GM18858 (cell line): Measurements from ENCODE around the gene NPW.

ENCODE experiments used
- ATAC-seq: cut with Tn5 transposase; IDR thresholded peaks from one replicate; pipeline ENCODE4 v1.9.1; 2021; ENCODE audit not compliant: unreplicated experiment

NPW gene

DNA sequence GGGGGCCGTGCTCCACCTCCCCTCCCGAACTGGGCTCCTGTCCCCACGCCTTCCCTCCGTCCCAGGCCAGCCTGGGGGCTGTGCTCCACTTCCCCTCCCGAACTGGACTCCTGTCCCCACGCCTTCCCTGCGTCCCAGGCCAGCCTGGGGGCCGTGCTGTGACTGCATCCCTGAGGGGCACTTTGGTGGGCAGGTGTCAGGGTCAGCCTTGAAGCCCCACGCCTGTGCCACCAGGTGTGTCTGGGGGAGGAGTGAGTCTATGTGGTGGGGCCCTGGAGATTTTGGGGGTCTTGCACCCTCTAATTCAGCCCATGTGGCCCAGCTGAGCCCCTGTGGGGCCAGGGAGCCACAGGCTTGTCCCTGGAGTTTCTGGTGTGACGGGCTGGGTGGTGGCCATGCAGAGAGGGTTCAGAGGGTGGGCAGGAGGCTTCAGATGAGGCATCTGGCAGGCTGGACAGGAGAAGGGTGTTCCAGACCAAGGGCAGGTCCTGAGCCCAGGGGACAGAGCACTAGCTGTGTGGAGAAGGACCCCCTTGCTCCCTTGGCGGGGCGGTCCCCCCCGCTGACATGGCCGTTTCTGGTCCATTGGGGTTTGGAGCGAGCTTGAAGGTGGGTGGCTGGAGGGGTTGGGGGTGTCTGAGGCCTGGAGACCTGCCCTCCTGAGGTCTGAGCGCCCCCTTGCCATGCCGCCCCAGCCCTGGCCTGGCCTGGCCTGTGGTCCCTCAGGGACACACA is 15.3 kb downstream of the NPW start:
- no peak for ATAC-seq

DNA sequence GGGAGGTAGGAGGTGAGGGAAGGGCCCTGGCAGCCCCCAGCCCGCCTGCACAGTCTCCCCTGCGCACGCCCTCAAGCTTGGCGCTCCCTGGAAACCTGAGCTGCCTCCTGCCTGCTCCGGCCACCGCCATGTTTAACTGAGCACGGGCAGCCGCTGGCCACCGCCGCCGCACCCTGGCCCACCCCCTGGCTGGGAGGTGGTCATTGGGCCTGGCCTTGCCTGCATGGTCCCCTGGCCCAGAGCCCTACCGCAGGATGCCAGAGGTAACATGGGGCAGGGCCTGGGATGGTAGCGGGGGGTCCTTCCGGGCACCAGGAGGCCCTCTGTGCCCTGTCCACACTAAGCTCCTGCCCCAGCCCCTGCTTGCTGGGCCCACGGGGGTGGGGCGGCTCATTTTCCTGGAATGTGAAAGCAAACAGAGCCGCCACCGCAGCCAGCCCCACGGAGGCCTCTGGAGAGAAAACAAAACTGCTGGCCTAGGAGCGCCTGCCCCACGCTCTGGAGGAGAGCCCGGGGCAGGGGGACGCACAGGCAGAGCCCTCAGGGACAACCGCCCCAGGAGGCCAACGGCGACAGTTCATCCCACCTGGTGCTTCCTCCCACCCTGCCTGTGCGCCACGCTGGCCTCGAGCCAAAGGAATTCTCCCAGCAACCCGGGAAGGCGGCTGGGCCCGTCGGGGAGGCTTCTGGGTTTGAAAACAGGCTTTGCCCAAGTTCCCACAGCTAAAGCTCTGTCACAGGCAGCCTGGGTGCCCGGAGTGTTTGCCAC is 16.0 kb downstream of the NPW start:
- ATAC-seq: no peak

DNA sequence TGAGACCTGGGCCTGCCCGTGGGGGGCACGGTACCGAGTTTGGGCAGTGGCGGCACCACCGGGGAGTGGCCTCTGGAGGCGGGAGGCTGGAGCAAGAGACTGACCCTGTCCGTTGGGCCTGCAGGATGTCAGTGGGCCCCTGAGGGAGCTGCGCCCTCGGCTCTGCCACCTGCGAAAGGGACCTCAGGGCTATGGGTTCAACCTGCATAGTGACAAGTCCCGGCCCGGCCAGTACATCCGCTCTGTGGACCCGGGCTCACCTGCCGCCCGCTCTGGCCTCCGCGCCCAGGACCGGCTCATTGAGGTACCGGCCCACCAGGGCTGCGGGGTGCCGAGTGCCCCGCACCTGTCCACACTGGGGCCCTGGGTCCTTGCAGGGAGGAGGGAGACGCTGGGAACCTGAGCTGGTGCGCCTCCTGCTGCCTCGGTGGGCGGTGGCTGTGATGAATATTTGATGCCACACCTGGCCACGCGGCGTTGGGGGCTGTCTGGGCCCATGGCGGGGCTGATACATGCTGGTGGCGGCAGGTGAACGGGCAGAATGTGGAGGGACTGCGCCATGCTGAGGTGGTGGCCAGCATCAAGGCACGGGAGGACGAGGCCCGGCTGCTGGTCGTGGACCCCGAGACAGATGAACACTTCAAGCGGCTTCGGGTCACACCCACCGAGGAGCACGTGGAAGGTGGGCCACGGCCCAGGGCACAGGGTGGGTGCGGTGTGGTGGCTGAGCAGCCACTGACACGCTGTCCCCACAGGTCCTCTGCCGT is 16.8 kb downstream of the NPW start:
- no peak for ATAC-seq

DNA sequence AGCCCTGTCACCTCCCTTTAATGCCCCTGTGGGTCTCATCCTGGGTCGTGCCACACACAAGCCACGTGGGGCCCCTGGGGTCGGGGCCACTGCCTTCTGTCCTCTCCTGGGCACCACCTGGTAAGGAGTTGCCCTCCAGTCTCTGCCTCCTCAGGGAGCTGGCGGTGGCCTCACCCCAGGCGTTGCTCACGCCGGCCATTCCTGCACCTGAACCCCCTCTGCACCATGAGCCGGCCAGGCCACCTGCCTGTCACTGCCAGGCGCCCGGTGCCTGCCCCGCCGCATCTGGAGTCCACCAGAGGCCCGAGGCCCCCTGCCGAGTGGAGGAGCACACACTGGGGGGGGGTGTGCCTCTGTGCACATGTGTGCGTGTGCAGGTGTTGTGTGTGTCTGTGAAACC is 17.5 kb downstream of the NPW start:
- ATAC-seq: no peak

DNA sequence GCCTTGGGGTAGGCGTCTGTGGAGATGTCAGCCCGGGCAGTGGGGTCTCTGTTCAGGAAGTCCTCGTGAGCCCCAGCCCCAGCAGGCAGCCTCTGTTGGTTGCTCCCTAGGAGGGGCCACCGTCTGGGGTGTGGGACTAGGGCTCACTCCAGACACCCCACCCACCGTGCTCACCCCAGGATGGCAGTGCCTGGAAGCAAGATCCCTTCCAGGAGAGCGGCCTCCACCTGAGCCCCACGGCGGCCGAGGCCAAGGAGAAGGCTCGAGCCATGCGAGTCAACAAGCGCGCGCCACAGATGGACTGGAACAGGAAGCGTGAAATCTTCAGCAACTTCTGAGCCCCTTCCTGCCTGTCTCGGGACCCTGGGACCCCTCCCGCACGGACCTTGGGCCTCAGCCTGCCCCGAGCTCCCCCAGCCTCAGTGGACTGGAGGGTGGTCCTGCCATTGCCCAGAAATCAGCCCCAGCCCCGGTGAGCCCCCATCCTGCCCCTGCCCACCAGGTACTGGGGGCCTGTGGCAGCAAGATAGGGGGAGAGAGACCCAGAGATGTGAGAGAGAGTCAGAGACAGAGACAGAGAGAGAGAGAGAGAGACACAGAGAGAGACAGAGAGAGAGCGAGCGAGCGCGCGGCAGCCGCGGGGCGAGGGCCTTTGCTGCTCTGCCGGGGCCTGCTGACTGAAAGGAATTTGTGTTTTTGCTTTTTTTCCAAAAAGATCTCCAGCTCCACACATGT is 18.2 kb downstream of the NPW start:
- ATAC-seq: no peak

DNA sequence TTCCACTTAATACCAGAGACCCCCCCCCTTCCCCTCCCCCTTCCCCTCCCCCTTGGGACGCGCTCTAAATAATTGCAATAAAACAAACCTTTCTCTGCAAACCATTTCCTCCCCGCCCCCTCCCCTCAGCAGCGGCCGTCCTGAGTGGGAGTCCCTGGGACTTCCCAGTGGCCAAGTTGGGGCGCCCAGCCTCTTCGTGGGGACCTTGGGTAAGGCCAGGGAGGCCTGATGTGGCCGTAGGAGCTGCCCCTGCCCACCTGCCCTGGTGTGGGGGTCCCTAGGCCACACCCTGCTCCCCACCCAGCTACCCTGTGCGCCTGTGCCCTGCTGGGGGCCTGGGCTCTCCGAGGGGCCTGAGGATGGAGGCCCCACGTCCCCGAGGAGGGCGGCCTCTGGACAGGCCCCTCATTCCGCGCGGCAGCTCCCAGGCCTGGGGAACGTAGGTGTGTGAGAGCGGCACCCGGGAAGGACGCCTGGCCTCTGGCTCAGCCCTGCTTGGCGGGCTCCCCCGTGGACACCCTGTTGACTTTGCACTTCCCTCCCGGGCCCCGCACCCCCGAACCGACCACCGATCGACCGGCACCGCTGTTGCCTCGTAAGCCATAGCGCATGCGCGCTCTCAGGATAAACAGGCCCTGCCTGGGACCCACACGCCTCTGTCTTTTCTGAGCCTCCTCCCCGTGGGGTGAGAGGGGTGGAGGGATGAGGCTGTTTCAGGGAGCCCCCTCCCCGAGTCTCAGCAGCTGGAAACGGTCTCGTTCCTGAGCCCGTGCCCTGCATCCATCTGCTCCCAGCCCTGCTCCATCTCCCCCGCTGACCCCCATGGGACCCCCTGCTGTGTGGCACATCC is 19.0 kb downstream of the NPW start:
- no peak for ATAC-seq

DNA sequence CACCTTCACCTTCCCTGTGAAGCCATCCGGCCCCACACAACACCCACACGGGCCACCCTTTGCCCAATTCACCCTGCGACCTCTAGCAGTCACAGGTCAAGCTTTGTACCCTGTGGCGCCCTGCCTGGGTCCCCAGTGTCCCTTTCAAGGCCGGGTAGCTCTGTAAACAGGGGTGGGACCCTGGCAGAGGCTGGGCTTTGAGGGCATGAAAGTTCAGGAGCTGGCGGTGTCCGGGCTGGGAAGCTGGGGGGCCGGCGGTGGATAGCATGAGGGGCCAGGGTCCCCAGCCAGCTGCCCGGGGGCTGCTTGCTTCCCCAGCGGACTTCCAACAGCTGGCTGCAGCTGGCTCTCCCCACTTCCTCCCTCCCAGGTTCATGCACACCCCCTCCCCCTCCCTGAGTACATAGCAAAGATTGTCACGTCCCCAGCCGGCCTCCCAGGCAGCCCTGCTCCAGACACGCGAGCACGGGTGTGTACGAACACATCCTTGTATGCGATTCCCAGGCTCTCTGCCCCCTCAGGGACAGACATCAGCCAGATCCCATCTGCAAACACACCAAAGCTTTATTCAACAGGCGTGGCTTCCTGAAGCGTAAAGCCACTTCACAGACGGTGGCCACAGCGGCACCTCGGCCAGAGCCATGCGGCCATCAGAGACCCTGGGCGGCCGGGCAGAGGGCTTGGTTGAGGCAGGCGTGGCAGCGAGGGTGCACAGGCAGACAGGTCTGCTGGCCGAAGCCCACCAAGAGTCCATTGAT is 19.9 kb downstream of the NPW start:
- ATAC-seq: no peak

DNA sequence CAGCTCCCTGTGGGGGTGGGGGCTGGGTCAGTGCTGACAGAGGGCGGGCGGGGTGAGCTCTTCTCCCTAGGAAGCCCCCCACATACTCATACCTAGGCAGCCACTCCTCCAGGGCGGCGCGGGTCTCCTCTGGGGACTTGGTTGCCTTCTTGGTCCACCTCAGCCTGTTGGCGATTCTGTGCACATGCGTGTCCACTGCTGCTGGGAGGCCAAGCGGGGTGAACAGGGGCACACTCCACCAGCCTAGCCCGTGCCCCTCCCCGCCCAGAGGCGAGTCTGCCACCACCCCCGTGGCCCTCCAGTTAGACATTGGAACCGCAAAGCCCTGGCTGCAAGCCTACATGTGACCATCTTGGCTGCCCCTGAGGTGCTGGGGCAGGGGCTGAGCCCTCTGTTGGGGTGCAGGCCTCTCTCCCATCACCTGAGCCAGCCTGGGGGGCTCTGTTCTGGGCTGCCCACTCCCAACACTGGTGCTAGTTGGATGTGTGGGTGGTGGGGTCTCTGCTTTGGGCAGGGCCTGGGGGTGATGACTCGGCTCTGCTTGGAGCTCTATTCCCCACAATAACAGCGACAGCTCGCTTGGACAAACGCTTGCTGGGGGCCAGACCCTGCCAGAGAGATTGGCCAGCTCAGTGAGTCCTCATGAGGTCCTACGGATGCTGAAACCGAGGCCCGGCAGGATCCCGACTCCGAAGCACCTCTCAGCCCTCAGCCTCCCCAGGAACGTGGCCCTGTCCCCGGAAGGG is 20.6 kb downstream of the NPW start:
- no peak for ATAC-seq

DNA sequence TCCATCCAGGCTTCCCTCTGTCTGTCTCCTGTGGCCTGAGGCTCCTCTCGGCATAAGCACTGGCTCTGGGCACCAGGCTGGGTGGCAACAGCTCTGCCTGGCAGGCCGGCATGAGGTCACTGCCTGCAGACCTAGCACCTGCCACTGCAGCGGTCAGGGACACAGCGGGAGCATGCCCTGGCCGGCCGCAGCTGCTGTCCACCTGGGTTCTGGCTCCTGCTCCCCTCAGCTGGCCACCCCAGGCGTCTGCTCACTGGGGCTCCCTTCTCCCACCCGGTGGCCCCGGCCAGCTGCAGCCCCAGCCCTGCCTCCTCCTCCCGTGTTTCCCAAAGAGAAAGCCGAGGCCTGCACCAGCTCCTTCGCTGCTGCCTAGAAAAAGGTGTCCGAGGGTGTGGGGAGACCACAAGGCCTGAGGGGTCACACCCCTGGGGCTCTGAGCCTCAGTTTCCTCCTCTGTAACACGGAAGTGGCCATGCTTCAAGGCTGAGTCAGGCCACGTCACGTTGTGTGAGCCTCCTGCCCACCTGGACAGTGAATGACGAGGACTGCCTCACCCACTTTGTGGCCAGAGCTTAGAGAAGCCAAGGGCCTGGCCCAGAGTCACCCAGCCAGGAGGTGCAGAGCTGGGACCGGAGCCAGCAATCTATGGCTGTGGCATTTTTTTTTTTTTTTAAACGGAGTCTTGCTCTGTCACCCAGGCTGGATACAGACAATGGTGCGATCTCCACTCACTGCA is 21.4 kb downstream of the NPW start:
- ATAC-seq: no peak

DNA sequence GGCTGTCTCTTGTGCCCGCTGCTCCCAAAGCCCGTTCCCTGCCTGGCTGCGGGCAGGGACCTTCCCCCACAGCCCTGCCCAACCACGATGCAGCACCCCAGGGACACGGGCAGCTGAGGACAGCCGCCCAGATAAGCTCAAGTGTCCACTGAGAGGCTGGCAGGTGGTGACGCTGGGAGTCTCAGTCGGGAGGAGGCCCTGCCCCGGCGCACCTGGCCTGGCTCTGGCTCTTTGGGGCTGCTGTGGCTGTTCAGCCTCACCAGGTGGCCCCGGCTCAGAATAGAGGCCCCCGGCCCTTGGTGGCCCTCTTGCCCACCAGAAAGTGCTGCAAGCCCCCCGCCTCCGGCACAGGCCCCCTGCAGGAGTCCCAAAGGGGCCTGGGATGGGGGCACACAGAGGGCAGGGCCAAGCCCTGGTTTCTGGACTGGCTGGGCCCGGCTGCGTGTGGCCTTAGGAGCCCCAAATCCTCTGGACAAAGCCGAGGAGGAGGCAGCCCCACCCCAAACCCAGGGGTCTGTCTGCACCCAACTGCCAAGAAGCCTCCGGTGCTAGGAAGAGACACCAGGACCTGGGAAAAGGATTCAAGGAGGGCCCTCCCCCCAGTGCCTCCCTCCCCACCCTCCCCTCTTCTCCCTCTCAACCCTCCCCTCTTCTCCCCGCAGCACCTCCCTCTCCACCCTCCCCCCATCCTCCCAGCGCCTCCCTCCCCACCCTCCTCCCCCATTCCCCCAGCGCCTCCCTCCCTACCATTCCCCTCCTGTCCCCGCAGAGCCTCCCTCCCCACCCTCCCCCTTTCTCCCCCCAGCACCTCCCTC is 22.8 kb downstream of the NPW start:
- no peak for ATAC-seq

DNA sequence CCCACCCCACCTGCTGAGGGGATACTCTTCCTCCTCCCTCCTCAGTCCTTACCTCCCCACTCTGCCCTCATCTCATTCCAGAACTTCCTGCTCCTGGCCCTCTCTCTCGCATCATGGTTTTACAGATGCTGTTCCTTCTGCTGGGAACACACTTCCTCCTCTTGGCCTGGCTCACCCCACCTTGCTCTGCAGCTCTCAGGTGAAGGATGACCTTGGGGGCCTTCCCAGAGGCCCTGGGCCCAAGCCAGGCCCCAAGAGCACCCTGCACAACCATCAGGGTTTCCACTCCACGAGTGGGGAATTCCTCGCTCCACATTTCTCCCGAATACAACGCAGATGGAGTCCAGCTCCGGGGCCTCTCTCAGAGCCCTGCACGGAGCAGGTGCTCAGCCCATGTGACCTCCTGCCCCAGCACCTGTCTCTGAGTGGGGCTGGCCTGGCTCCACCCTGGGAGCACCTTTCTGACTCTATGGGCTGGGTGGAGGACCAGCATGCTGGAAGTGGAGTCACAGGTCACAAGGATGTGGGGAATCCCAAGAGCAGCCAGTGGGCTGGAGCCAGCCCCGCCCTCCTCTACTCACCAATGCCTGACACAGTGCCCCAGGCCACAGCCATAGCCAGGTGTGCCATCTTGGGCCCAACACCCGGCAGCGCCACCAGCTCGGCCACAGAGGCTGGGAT is 23.5 kb downstream of the NPW start:
- ATAC-seq: no peak

DNA sequence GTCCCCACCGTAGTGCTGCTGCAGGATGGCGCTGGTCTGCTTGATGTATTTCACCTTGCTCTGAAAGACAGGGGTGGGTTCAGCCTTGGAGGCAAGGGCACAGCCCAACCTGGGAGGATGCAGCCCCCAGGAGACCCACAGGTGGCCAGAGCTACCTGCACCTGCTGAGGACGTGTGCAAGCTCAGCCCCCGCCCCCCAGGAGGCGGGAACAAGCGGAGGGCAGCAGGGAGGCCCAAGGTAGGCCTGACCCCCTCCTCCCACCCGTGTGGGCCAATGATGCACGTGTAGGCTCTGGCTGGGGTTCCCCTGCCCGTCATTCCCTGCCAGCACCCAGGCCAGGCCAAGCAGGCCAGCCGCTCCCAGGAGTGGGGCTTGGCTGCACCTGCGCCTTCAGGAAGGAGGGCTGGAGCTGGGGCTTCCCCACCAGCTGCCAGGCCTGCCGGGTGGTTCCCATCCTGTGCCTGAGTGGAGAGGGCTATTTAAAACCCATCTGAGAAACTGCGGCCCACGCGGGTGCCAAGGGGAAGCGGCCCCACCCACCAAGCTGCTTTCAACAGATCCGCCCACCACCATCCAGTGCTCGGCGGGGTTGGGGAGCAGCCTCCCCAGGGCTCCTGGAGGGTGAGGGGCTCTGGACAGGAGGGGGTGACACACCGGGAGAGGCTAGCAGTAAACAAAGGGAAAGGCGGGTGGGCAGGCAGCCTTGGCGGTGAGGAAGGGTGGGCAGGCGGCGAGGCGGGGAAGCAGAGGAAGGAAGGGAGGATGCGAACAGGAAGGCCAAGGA is 24.3 kb downstream of the NPW start:
- no peak for ATAC-seq

DNA sequence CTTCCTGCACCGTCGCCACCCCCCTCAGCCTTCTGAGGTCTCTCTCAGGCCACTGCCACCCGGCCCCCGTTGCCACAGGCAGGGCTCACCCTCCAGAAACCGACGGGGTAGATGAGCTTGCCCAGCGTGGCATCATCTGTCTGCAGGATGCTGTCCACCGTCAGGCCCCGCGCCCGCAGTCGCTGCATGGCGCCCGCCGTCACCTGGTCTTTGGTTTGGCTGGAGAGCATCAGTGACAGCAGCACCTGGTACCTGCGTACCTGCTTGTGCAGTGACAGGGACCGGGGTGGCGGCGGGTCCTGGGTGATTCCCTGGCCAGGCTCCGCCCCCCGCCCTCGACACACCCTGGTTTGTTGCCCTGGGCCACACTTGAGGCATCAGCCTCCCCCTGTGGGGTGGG is 25.0 kb downstream of the NPW start:
- ATAC-seq: no peak

DNA sequence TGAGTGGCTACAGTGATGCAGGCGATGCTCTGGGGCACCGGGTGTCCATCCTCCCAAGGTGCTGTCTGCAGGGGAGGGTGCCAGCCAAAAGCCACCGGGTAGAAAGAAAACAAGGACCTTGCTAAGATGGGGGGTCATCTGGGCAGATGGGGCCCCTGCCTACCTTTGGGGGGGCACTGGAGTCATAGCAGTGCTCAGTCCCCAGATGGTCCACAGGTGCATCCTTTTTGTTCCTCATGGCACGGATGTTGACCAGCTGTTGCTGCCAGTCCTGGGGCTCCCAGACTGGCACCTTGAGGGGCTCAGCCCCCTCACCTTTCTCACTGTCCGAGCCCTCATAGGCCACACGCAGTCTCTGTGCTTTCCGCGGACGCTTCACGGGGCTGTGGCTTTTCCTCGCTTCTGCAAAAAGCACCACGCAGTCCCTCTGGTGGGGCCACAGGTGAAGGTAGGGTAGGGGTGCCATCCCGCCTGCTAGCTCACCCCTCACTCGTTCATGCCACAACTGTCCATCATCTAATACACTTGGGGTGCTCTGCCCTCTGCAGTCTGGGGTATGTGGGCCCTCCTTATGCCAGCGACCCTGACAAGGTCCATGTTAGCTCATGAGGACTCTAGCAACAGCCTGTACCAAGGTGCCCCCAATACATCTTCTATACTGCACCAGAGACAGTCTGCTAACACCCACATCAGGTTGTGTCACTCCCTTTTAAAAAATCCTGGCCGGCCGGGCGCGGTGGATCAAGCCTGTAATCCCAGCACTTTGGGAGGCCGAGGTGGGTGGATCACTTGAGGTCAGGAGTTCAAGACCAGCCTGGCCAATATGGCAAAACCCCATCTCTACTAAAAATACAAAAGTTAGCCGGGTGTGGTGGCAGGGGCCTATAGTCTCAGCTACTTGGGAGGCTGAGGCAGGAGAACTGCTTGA is 26.6 kb downstream of the NPW start:
- no peak for ATAC-seq

DNA sequence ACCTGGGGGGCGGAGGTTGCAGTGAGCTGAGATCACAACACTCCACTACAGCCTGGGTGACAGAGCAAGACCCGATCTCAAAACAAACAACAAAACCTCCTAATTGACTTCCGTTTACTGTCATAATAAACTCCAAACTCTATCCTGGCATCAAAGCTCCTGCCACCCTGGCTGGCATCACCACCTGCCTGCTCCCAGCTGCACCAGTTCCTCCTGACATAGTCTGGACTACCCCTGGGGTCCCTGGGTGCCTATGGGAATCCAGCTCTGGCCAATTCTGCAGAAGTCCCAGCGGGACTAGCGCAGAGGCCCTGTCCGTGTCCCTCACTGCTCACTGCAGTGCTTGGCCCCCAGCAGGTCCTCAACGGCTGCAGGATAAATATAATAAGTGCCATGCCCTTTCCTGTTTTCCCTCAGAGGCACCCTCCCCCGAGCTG is 27.3 kb downstream of the NPW start:
- ATAC-seq: no peak
